Measurements from ENCODE around the gene DBH.

DNA sequence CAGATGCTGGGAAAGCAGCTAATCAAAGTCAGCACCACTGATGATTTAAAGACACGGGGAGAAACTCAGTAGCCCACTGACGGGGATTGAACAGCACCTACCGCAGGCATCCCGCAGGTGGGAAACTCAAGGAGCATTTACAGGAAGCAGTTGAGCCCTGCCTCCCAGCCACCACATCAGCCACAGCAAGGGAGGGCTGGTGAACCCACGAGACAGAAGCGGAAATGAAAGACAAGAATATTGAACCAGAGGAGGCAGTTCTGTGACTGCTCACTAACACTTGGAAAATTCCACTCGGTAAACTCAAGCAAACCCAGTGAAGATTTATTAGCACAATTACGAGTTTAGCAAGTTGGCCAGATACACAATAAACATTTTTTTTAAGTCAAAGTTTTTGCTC, 16.4 kb upstream of the DBH start:
- TF ChIP-seq EZH2 (IDR thresholded peaks at IDR 0.05; ENCODE audit: low read length) (no peak), CTCF (optimal IDR thresholded peaks at IDR 0.05 in 1 of 3, IDR thresholded peaks at IDR 0.05 in 1 of 3, conservative IDR thresholded peaks at IDR 0.05 in 1 of 3; ENCODE audit: extremely low read depth in 1 of 3, insufficient read depth in 2 of 3, low read length in 3 of 3) (no peak)

Measured in keratinocyte (primary cell).